Measurements from ENCODE around the gene GOLIM4.
A peak's percentile ranks its signal among the peaks of the same experiment; 100 is the strongest.
"Not testable (repeated sequence)": the region's sequence is repeated elsewhere in the genome, so short reads cannot be mapped to it uniquely, and the experiment has no call there.

Gene GOLIM4

DNA sequence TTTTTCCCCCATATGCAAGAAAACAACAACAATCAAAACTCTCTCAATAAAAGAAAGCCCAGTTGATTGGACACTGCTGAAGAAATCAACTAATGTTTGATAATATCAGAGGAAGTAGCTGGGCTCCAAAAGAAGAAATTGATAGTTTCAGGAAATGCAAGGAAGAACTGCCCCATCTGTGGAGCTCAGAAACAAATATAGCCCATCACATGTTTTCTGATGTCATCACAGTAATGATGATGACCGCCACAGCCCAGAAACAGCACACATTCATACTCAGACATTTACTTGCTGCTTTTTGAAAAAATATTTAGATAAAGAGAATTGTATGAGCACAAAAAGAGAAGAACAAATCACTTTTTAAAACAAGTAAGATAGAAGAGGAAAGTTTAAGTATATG, 67.6 kb downstream of the GOLIM4 start:
- DNase-seq (ENCODE audit: low read depth), result no peak
- TF ChIP-seq CTCF (IDR thresholded peaks at IDR 0.05; ENCODE audit: control insufficient read depth, insufficient read depth, low read depth, low read length, missing control alignments), result no peak
- H3K4me3 ChIP-seq (ENCODE audit: control insufficient read depth, low read depth, low read length), result no peak overlapping the region

- TF ChIP-seq CTCF (IDR thresholded peaks at IDR 0.05; ENCODE audit: control insufficient read depth, insufficient read depth, low read depth, low read length, missing control alignments), result no peak
- no peak for DNase-seq (ENCODE audit: low read depth)
- no peak overlapping the region for H3K4me3 ChIP-seq (ENCODE audit: control insufficient read depth, low read depth, low read length)
Measured at GRCh38 chr3:168026764-168027163, 69.0 kb downstream of the GOLIM4 start.

DNA sequence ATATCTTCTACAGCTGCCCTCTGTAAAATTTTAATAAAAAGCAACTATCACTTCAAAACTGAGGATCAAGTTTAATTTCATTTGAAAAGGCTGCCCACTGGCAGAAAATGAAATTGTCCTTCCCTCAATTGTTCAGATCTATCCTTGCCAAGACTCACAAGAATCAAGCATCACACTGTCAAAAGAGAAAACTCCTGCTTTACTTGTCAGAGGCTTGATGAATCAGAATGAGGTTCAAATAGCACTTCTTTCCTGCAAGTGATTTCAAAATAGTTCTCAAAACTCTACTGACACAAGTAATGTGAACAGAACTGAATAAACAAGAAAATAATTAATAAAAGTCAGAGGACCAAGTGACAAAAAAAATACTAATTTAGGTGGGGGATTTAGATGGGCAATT, 70.6 kb downstream of the GOLIM4 start:
- TF ChIP-seq CTCF (IDR thresholded peaks at IDR 0.05; ENCODE audit: control insufficient read depth, insufficient read depth, low read depth, low read length, missing control alignments), result no peak
- DNase-seq (ENCODE audit: low read depth), result peak; percentile 32
- no peak overlapping the region for H3K4me3 ChIP-seq (ENCODE audit: control insufficient read depth, low read depth, low read length)

DNA sequence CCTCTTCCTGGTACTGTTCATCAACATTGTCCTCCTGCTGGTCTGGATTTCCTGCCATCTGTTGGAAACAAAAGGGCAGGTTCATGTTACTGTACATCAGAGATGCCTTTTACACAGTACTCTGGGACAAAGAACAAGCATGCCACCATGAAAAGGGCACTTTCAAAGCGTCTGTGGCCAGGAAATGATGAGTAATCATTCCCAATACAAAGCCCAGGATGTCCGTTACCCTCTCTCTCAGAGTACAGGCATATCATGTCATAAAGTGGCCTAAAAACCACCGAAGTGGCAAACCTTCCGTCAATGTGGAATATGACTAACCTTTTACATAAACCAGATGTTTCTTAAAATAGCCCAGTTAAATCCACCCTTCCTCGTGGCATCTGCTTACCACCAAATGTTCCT, 71.2 kb downstream of the GOLIM4 start:
- DNase-seq (ENCODE audit: low read depth), result peak; percentile 94
- no peak overlapping the region for H3K4me3 ChIP-seq (ENCODE audit: control insufficient read depth, low read depth, low read length)

DNA sequence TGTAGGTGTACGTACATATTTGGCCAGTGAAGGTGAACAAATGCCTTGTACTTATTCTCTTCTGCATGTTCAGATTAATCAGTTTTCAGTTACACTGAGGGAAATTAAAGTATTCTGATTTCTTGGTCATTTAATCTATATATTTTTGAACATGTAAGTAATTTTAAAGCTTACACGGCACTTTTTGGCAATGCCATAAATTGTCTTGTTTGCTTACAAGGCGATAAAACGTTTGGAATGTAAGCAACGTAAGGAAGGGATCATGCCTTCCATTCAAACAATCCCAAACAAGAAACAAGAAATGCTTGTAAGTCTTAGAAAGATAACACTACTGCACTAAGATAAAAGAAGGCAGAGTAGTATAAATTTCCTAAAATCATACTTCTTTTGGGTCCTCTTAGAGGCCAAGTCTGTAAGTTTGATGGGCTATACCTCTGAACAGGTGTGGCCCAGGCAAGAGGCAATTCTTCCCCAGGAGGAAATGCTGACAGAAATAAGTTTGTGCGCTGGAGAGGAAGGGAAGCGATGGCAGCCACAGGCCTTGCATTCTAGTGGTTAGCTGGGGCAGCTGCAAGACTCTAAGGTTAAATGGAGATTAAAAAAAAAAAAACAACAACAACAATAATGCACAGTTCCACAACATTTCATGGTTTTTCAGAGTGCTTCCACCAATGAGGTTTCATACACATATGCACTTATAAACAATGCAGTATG, 73.8 kb downstream of the GOLIM4 start:
- no peak overlapping the region for H3K4me3 ChIP-seq (ENCODE audit: control insufficient read depth, low read depth, low read length)
- no peak for TF ChIP-seq CTCF (IDR thresholded peaks at IDR 0.05; ENCODE audit: control insufficient read depth, insufficient read depth, low read depth, low read length, missing control alignments)
- DNase-seq (ENCODE audit: low read depth), result no peak

More for the DNA sequence above, 71.2 kb downstream of the GOLIM4 start:
- no peak for TF ChIP-seq CTCF (IDR thresholded peaks at IDR 0.05; ENCODE audit: control insufficient read depth, insufficient read depth, low read depth, low read length, missing control alignments)

GRCh38 chr3:168011280-168011679, 84.4 kb downstream of the GOLIM4 start:
- not testable (repeated sequence) for H3K4me3 ChIP-seq (ENCODE audit: control insufficient read depth, low read depth, low read length); DNase-seq (ENCODE audit: low read depth)

GRCh38 chr3:168006584-168006983, 89.1 kb downstream of the GOLIM4 start:
- TF ChIP-seq CTCF (IDR thresholded peaks at IDR 0.05; ENCODE audit: control insufficient read depth, insufficient read depth, low read depth, low read length, missing control alignments), result no peak
- no peak for DNase-seq (ENCODE audit: low read depth)

More at GRCh38 chr3:168006584-168006983, 89.1 kb downstream of the GOLIM4 start:
- H3K4me3 ChIP-seq (ENCODE audit: control insufficient read depth, low read depth, low read length), result no peak overlapping the region
